SK-N-SH (cell line): ENCODE results near the gene ARHGEF25. TPM values are rescaled to one million over a fixed set of nuclear protein-coding genes. Genes with fewer than 3 reads are reported as not detected.

Source experiments
- CTCF ChIA-PET: fragments of 300-600, 350-600 bp; formaldehyde crosslinking; extraction: SDS; loops from one replicate; lab custom pipeline; 2021; lab: Yijun Ruan, JAX
- POLR2A ChIA-PET: fragments of 350-600 bp; sonication (Branson Sonifier 250); formaldehyde crosslinking; extraction: SDS; loops from one replicate; lab custom pipeline; 2020; ENCODE audit warnings: antibody characterized with exemption, inconsistent platforms; lab: Yijun Ruan, JAX
- DNase-seq: peaks from one replicate; pipeline ENCODE4 v3.0.0; 2012
- H2AFZ ChIP-seq: fragments of 200-600 bp; sonication (generic); 2 replicates; pipeline ENCODE4 v1.8.1; 2016; ENCODE audit warnings: antibody characterized with exemption, mild to moderate bottlenecking, low read depth
- H3F3A ChIP-seq: fragments of 200-600 bp; sonication (generic); replicated peaks from 2 replicates; pipeline ENCODE3; 2016; ENCODE audit warnings: antibody characterized with exemption, mild to moderate bottlenecking; ENCODE audit not compliant: insufficient read depth
- H3K27ac ChIP-seq, 2 experiments: fragments of 200-500 bp in 1 of 2; fragments of 200-600 bp in 1 of 2; sonication (Bioruptor generic) in 1 of 2; sonication (generic), shearing (Covaris generic) in 1 of 2; 2 replicates each; pipeline versions ENCODE4 v1.5.1 to v1.6.1; 2014 to 2016; ENCODE audit warnings: low read depth in 2 of 2, inconsistent platforms in 1 of 2, low read length in 1 of 2, mild to moderate bottlenecking in 1 of 2, mixed read lengths in 1 of 2
- H3K27me3 ChIP-seq: fragments of 200-600 bp; sonication (generic), shearing (Covaris generic); 2 replicates; pipeline ENCODE4 v1.6.1; 2016; ENCODE audit warnings: mixed run types; ENCODE audit not compliant: insufficient read depth
- H3K36me3 ChIP-seq, 2 experiments: fragments of 200-500 bp in 1 of 2; fragments of 200-600 bp in 1 of 2; sonication (Bioruptor generic) in 1 of 2; sonication (generic) in 1 of 2; replicated peaks in 1 of 2; 2 replicates each; pipeline versions ENCODE3 to v1.5.1; 2014 to 2016; ENCODE audit warnings: low read length in 1 of 2, mild to moderate bottlenecking in 1 of 2; ENCODE audit not compliant: insufficient read depth in 2 of 2, control insufficient read depth in 1 of 2
- H3K4me1 ChIP-seq, 2 experiments: fragments of 200-500 bp in 1 of 2; fragments of 200-600 bp in 1 of 2; sonication (Bioruptor generic) in 1 of 2; sonication (generic), shearing (Covaris generic) in 1 of 2; 2 replicates each; pipeline versions ENCODE4 v1.5.1 to v1.6.1; 2014 to 2016; ENCODE audit warnings: low read depth in 1 of 2, low read length in 1 of 2, mixed run types in 1 of 2; ENCODE audit not compliant: insufficient read depth in 2 of 2, control insufficient read depth in 1 of 2
- H3K4me2 ChIP-seq: fragments of 200-600 bp; sonication (generic), shearing (Covaris generic); 2 replicates; pipeline ENCODE4 v1.6.1; 2017; ENCODE audit warnings: mixed run types
- H3K4me3 ChIP-seq, 2 experiments: fragments of 200-500 bp in 1 of 2; fragments of 200-600 bp in 1 of 2; sonication (Bioruptor generic) in 1 of 2; sonication (generic), shearing (Covaris generic) in 1 of 2; 2 replicates each; pipeline versions ENCODE4 v1.5.1 to v1.8.1; 2014 to 2016; ENCODE audit warnings: low read depth in 2 of 2, inconsistent platforms in 1 of 2, low read length in 1 of 2, mild to moderate bottlenecking in 1 of 2, mixed read lengths in 1 of 2, moderate library complexity in 1 of 2
- H3K79me2 ChIP-seq: fragments of 200-600 bp; sonication (generic); 2 replicates; pipeline ENCODE4 v1.8.1; 2017; ENCODE audit warnings: mild to moderate bottlenecking; ENCODE audit not compliant: insufficient read depth
- H3K9ac ChIP-seq: fragments of 200-600 bp; sonication (generic); 2 replicates; pipeline ENCODE4 v1.6.1; 2017; ENCODE audit warnings: mixed run types
- H3K9me2 ChIP-seq: fragments of 200-600 bp; sonication (generic); 2 replicates; pipeline ENCODE4 v1.6.1; 2017; ENCODE audit warnings: mixed run types
- H3K9me3 ChIP-seq: fragments of 200-600 bp; sonication (generic); 2 replicates; pipeline ENCODE4 v1.6.1; 2017; ENCODE audit warnings: mixed run types, mild to moderate bottlenecking, moderate library complexity
- H4K20me1 ChIP-seq: fragments of 200-600 bp; sonication (generic); 2 replicates; pipeline ENCODE4 v1.6.1; 2017; ENCODE audit warnings: mild to moderate bottlenecking, mixed run types; ENCODE audit not compliant: insufficient read depth
- JUND ChIP-seq: IDR thresholded peaks from 2 replicates; pipeline ENCODE4 v1.4.0; 2012
- MXI1 ChIP-seq: IDR thresholded peaks from 2 replicates; pipeline ENCODE4 v1.6.1; 2012; ENCODE audit warnings: mild to moderate bottlenecking, low read depth, low read length, improper control_type of control experiment
- REST ChIP-seq: IDR thresholded peaks from 2 replicates; pipeline ENCODE4 v1.6.1; 2012; ENCODE audit warnings: mild to moderate bottlenecking, low read depth, low read length, moderate library complexity
- SMC3 ChIP-seq: IDR thresholded peaks from 2 replicates; pipeline ENCODE4 v1.6.1; 2012; ENCODE audit warnings: low read depth, low read length, improper control_type of control experiment
- USF2 ChIP-seq: fragments of 150-350 bp; IDR thresholded peaks from 2 replicates; pipeline ENCODE4 v1.6.1; 2017; ENCODE audit warnings: antibody characterized with exemption, low read length, low read depth, borderline replicate concordance
- WGBS: methylation state at CpG from one replicate; pipeline ENCODE4 v1.1.6; 2017; ENCODE audit warnings: low lambda C conversion rate; 5-methylcytosine and 5-hydroxymethylcytosine counted together
- polyA plus RNA-seq, 3 experiments: library from polyadenylated mRNA; depleted of rRNA; stranded (reverse); fragments of >200 nt; gene quantifications; 2 replicates each; pipeline ENCODE4 v1.2.3, GENCODE V29; 2012

The ARHGEF25 gene
- polyA plus RNA-seq, 1 of the 3 experiments (the other 2 are of a cell fraction), result 48.1 TPM

DNA sequence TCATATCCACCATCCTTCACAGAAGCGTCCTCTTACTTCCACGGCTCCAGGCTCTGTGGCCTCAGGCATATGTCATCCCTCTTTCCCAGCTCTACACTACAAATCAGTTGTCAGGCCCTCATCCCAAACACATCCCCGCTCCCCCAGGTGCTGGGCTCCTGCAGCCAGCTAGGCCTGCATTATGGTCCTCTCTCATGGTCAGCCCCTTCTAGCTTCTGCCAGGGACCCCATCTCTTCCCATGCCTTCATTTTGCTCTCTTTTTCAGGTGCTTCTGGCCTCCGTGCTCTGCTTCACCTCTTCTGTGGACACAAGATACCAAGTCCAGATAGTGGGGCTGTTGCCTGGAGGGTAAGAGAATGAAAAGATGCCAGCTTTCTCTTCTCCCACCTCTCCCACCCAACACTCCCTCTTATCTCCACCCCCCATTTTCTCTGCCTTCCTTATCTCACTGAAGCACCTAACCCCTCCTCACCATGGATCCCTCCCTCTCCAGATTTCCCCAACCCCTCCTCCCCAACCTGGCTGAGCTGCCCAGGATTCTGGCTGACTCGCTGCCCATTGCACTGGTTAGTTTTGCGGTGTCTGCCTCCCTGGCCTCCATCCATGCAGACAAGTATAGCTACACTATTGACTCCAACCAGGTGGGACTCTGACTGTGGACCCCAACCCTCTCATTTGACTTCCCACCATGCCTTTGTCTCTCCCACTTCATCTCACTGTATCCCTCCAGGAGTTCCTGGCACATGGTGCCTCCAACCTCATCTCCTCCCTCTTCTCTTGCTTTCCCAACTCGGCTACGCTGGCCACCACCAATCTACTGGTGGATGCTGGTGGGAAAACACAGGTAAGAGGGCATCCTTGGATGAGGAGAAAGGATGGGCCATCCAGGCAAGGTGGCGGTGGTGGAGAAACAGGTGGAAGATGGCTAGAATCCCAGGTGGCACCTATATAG, 11.3 kb downstream of the ARHGEF25 start (continued):
- TF ChIP-seq USF2, result no peak

DNA sequence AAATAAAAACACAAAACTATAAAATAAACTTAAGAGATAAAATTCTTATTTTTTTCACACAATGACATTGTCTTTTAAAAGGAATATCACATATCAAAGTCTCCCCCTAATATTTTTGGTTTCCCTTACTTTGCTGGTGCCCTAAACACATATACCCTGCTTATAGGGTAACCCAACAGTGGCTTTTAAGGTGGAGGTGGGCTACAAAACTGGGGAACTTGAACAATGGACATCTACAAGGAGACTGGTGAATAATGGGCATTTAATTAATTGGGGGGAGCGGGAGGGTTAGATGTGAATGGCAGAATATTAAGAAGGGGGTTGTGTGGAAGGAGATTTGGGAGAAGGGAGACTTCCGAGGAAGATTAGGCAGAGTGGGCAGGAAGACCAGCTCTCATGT, 12.2 kb downstream of the ARHGEF25 start:
- Histone ChIP-seq H3K27me3 (no peaks in the 10 kb centered on the region), H3K4me3 (no peak overlapping the region)
- POLR2A ChIA-PET, result interaction anchor here (1.0 kb wide), 1 partner anchor 19 kb away, joined by 3 read pairs; no protein-coding TSS in a partner anchor

More for the DNA sequence above, 12.2 kb downstream of the ARHGEF25 start:
- H3K36me3 ChIP-seq, result peaks cover 0 to 2% of the 10 kb centered on the region in 2 experiments
- no peak overlapping the region for H2AFZ ChIP-seq
- no peak overlapping the region for H3K9ac ChIP-seq
- H3K4me2 ChIP-seq, result no peak overlapping the region
- H3F3A ChIP-seq, result peaks cover 4% of the 10 kb centered on the region
- CTCF ChIA-PET, result interaction anchor here (1.4 to 11.0 kb wide), 5 partner anchors 9 to 161 kb away, joined by 3 to 298 read pairs (median 14); partner anchors contain the start of genes ARHGEF25 and B4GALNT1
- no peaks in the 10 kb centered on the region for H4K20me1 ChIP-seq
- H3K9me2 ChIP-seq, result no peaks in the 10 kb centered on the region
- H3K4me1 ChIP-seq, result peaks cover 0 to 7% of the 10 kb centered on the region in 2 experiments; a peak in 1 of 4 replicates
- no peaks in the 10 kb centered on the region for H3K9me3 ChIP-seq
- TF ChIP-seq MXI1, result no peak
- no peak for TF ChIP-seq REST
- TF ChIP-seq SMC3, result no peak
- TF ChIP-seq JUND, result no peak
- no peaks in the 10 kb centered on the region for H3K79me2 ChIP-seq
- H3K27ac ChIP-seq, result no peak overlapping the region
- DNase-seq, result no peak
- 90% methylated on average over 2 of the region's 2 CpGs for WGBS
